GM23338 (cell line): Measurements from ENCODE around the gene NT5M. TPM values are rescaled to one million over a fixed set of nuclear protein-coding genes. Genes with fewer than 3 reads are reported as not detected.

Experiments
- ATAC-seq: fragments of 200-7000 bp; cut with Tn5 transposase; 3 replicates; pipeline ENCODE4 v1.9.1; 2020
- DNase-seq: peaks from one replicate; pipeline ENCODE4 v3.0.0-alpha.2; 2015; ENCODE audit warnings: low spot score
- H2AFZ ChIP-seq: fragments of 200-600 bp; sonication (generic); 2 replicates; pipeline ENCODE4 v1.8.0; 2016; ENCODE audit warnings: antibody characterized with exemption, mild to moderate bottlenecking, moderate library complexity
- H3F3A ChIP-seq: fragments of 200-600 bp; sonication (generic); replicated peaks from 2 replicates; pipeline ENCODE4 v1.8.0; 2017; ENCODE audit warnings: antibody characterized with exemption, mixed run types, low read depth
- H3K27ac ChIP-seq: fragments of 200-600 bp; sonication (generic); 2 replicates; pipeline ENCODE4 v1.6.1; 2016; ENCODE audit warnings: low read depth
- H3K27me3 ChIP-seq: fragments of 200-600 bp; sonication (generic); 2 replicates; pipeline ENCODE4 v1.8.0; 2016; ENCODE audit warnings: mild to moderate bottlenecking, mixed run types, moderate library complexity; ENCODE audit not compliant: insufficient read depth
- H3K36me3 ChIP-seq: fragments of 200-600 bp; sonication (generic); 2 replicates; pipeline ENCODE4 v1.8.0; 2016; ENCODE audit warnings: mild to moderate bottlenecking; ENCODE audit not compliant: insufficient read depth
- H3K4me1 ChIP-seq: fragments of 200-600 bp; sonication (generic); 2 replicates; pipeline ENCODE4 v1.8.0; 2016; ENCODE audit warnings: mild to moderate bottlenecking, moderate library complexity; ENCODE audit not compliant: insufficient read depth
- H3K4me2 ChIP-seq: fragments of 200-600 bp; sonication (generic); 2 replicates; pipeline ENCODE4 v1.7.1; 2017; ENCODE audit warnings: mixed run types
- H3K4me3 ChIP-seq: fragments of 200-600 bp; sonication (generic); 2 replicates; pipeline ENCODE4 v1.6.1; 2016; ENCODE audit warnings: mixed run types
- H3K79me2 ChIP-seq: fragments of 200-600 bp; sonication (generic); replicated peaks from 2 replicates; pipeline ENCODE4 v1.8.0; 2017; ENCODE audit warnings: mild to moderate bottlenecking; ENCODE audit not compliant: insufficient read depth
- H3K9me2 ChIP-seq: fragments of 200-600 bp; sonication (generic); 2 replicates; pipeline ENCODE4 v1.8.0; 2017; ENCODE audit not compliant: insufficient read depth
- H4K20me1 ChIP-seq: fragments of 200-600 bp; sonication (generic); replicated peaks from 2 replicates; pipeline ENCODE4 v1.8.0; 2017; ENCODE audit warnings: mild to moderate bottlenecking; ENCODE audit not compliant: insufficient read depth
- H3K27ac Mint-ChIP-seq: 2 replicates; pipeline ENCODE4 v1.8.0; 2020; ENCODE audit warnings: inconsistent platforms, mild to moderate bottlenecking, moderate library complexity, mixed read lengths
- H3K27me3 Mint-ChIP-seq: 3 replicates; pipeline ENCODE4 v1.8.0; 2022; ENCODE audit warnings: low read depth, mild to moderate bottlenecking, moderate library complexity, mixed read lengths, inconsistent platforms; ENCODE audit not compliant: insufficient read depth, poor library complexity
- H3K36me3 Mint-ChIP-seq: 3 replicates; pipeline ENCODE4 v1.8.0; 2021; ENCODE audit warnings: low read depth, mild to moderate bottlenecking, inconsistent platforms, moderate library complexity, mixed read lengths
- H3K4me1 Mint-ChIP-seq: 3 replicates; pipeline ENCODE4 v1.8.0; 2020; ENCODE audit warnings: mild to moderate bottlenecking, inconsistent platforms, mixed read lengths
- H3K4me3 Mint-ChIP-seq: 3 replicates; pipeline ENCODE4 v1.8.0; 2021; ENCODE audit warnings: moderate library complexity, mild to moderate bottlenecking, inconsistent platforms, mixed read lengths
- H3K9me3 Mint-ChIP-seq: 3 replicates; pipeline ENCODE4 v1.8.0; 2020; ENCODE audit warnings: moderate library complexity, mild to moderate bottlenecking, inconsistent platforms, mixed read lengths
- CREB1 ChIP-seq: fragments of 250-450 bp; sonication (Bioruptor Pico); IDR thresholded peaks from 2 replicates; pipeline ENCODE4 v1.5.0; 2020; ENCODE audit warnings: low read depth, mild to moderate bottlenecking, moderate library complexity
- CTCF ChIP-seq, 2 experiments: fragments of 200-600 bp in 1 of 2; sonication (generic) in 1 of 2; conservative IDR thresholded peaks; 2 replicates each; pipeline versions ENCODE4 v1.5.1 to v1.6.1; 2016 to 2017; ENCODE audit warnings: antibody characterized with exemption in 2 of 2, low read depth in 2 of 2, mild to moderate bottlenecking in 2 of 2, moderate library complexity in 1 of 2
- ETS1 ChIP-seq: IDR thresholded peaks from 2 replicates; pipeline ENCODE4 v1.6.1; 2016; ENCODE audit warnings: antibody characterized with exemption
- EZH2 ChIP-seq: fragments of 200-600 bp; sonication (generic); IDR thresholded peaks from one replicate; pipeline ENCODE4 v1.8.0; 2017; ENCODE audit warnings: antibody characterized with exemption, mild to moderate bottlenecking, low read depth; ENCODE audit not compliant: unreplicated experiment
- EZH2phosphoT487 ChIP-seq: fragments of 200-600 bp; sonication (generic); IDR thresholded peaks from one replicate; pipeline ENCODE4 v1.8.1; 2018; ENCODE audit warnings: antibody characterized with exemption; ENCODE audit not compliant: unreplicated experiment
- JUNB ChIP-seq: IDR thresholded peaks from one replicate; pipeline ENCODE4 v1.6.1; 2016; ENCODE audit warnings: antibody characterized with exemption; ENCODE audit not compliant: unreplicated experiment
- NANOG ChIP-seq: IDR thresholded peaks from 2 replicates; pipeline ENCODE4 v1.6.1; 2016; ENCODE audit warnings: antibody characterized with exemption, borderline replicate concordance
- POLR2AphosphoS5 ChIP-seq: IDR thresholded peaks from 2 replicates; pipeline ENCODE4 v1.6.1; 2016; ENCODE audit warnings: antibody characterized with exemption, low read depth
- STAT1 ChIP-seq: IDR thresholded peaks from one replicate; pipeline ENCODE4 v1.6.1; 2016; ENCODE audit warnings: antibody characterized with exemption; ENCODE audit not compliant: unreplicated experiment
- ZNF114 ChIP-seq: fragments of 250-450 bp; sonication (Bioruptor Pico); IDR thresholded peaks from 2 replicates; pipeline ENCODE4 v1.5.0; 2020; ENCODE audit warnings: mild to moderate bottlenecking, moderate library complexity
- ZNF331 ChIP-seq: fragments of 250-450 bp; sonication (Bioruptor Pico); IDR thresholded peaks from 2 replicates; pipeline ENCODE4 v1.5.0; 2020; ENCODE audit warnings: low read depth, mild to moderate bottlenecking, moderate library complexity
- ZNF462 ChIP-seq: fragments of 250-450 bp; sonication (Bioruptor Pico); IDR thresholded peaks from 2 replicates; pipeline ENCODE4 v1.5.0; 2020; ENCODE audit warnings: mild to moderate bottlenecking, moderate library complexity
- polyA plus RNA-seq: library from polyadenylated mRNA; unstranded; fragments of >200 nt; fragmentation: Nextera tagmentation; extraction: Ambion mirVana; gene quantifications from 2 replicates; pipeline ENCODE4 v1.2.1, GENCODE V29; 2016
- total RNA-seq: library from RNA; depleted of rRNA; stranded (reverse); fragments of >200 nt; shearing (Covaris generic); gene quantifications from 2 replicates; pipeline ENCODE4 v1.2.3, GENCODE V29; 2014
- TF ChIP-seq, protein P1 (sequence below): IDR thresholded peaks from one replicate; pipeline ENCODE4 v1.6.1; 2018; ENCODE audit warnings: antibody characterized with exemption; ENCODE audit not compliant: unreplicated experiment

The NT5M gene
- total and polyA plus RNA-seq, 2 experiments from 2014 or later, result 6.0 to 10.6 TPM

DNA sequence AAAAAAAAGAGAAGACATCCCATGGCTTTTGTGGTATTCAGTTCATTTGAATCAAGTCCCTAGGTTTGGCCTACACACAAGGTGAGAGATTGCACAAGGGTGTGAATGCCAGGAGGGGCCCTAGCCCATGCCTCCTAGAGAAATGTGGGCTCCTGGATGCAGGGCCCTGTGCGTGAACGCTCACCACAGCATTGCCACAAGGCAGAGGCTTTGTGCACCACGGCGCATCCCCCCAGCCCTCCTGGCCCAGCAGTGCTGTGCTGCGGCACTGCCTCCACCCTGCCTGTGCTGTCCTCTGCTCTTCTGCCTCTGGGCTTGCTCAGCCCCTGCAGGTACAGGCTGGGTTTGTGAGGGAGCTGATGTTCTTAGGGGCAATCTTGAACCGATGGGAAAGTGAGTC is 92.7 kb downstream of the NT5M start:
- H3K9me2 ChIP-seq, result no peaks in the 10 kb centered on the region
- no peaks in the 10 kb centered on the region for H3F3A ChIP-seq
- no peak overlapping the region for H3K27ac Mint-ChIP-seq
- no peaks in the 10 kb centered on the region for H3K36me3 ChIP-seq
- H3K4me3 Mint-ChIP-seq, result no peak overlapping the region
- no peak overlapping the region for H2AFZ ChIP-seq
- TF ChIP-seq EZH2 (no peak), ZNF462 (CRISPR knock-in tag) (no peak), CREB1 (CRISPR knock-in tag) (no peak), ETS1 (no peak), ZNF114 (CRISPR knock-in tag) (no peak), ZNF331 (no peak), NANOG (no peak), STAT1 (no peak), JUNB (no peak), POLR2AphosphoS5 (no peak), CTCF (conservative IDR thresholded peaks at IDR 0.05; ENCODE audit: low read depth in 2 of 2) (no peak), EZH2phosphoT487 (no peak)
- TF ChIP-seq, protein P1, sequence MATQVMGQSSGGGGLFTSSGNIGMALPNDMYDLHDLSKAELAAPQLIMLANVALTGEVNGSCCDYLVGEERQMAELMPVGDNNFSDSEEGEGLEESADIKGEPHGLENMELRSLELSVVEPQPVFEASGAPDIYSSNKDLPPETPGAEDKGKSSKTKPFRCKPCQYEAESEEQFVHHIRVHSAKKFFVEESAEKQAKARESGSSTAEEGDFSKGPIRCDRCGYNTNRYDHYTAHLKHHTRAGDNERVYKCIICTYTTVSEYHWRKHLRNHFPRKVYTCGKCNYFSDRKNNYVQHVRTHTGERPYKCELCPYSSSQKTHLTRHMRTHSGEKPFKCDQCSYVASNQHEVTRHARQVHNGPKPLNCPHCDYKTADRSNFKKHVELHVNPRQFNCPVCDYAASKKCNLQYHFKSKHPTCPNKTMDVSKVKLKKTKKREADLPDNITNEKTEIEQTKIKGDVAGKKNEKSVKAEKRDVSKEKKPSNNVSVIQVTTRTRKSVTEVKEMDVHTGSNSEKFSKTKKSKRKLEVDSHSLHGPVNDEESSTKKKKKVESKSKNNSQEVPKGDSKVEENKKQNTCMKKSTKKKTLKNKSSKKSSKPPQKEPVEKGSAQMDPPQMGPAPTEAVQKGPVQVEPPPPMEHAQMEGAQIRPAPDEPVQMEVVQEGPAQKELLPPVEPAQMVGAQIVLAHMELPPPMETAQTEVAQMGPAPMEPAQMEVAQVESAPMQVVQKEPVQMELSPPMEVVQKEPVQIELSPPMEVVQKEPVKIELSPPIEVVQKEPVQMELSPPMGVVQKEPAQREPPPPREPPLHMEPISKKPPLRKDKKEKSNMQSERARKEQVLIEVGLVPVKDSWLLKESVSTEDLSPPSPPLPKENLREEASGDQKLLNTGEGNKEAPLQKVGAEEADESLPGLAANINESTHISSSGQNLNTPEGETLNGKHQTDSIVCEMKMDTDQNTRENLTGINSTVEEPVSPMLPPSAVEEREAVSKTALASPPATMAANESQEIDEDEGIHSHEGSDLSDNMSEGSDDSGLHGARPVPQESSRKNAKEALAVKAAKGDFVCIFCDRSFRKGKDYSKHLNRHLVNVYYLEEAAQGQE, result no peak
- H3K36me3 Mint-ChIP-seq, result no peaks in the 10 kb centered on the region
- H3K4me2 ChIP-seq, result no peak overlapping the region
- no peaks in the 10 kb centered on the region for H3K4me1 ChIP-seq
- H3K27me3 Mint-ChIP-seq, result peaks cover 5% of the 10 kb centered on the region
- ATAC-seq, result no peak
- H4K20me1 ChIP-seq, result no peaks in the 10 kb centered on the region
- no peaks in the 10 kb centered on the region for H3K4me1 Mint-ChIP-seq
- H3K79me2 ChIP-seq, result no peaks in the 10 kb centered on the region
- no peaks in the 10 kb centered on the region for H3K27me3 ChIP-seq
- H3K9me3 Mint-ChIP-seq, result peaks cover 7% of the 10 kb centered on the region
- no peak overlapping the region for H3K27ac ChIP-seq
- H3K4me3 ChIP-seq, result no peak overlapping the region
- DNase-seq, result no peak
